ENCODE results near the gene KDELR1.

KDELR1 gene

GRCh38 chr19:48391100-48392005, at the start of gene KDELR1:
KDELR1 (minus strand) TSS chr19:48391551; CDS start chr19:48391358, 193 bp downstream.
- no peak for DNase-seq (ENCODE audit: low read depth)

DNA sequence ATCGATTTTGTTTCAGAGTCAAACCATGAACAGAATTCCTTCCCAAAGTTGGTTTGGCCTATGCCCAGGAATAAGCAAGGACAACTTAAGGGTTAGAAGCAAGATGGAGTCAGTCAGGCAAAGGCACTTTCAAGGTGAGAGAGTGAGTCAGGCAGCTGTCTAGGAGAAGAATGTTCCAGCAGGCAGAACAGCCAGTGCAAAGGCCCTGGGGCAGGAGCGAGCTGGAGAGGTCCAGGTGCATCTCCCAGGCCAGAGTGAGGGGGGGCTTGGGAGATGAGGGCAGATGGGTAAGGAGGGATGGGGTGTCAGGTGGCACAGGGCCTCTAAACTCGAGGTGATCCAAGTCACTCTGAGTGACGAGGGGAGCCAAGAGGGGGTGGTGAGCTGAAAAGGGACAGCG, 45.2 kb upstream of the KDELR1 start:
- no peak for DNase-seq (ENCODE audit: low read depth)

- no peak for DNase-seq (ENCODE audit: low read depth)
These were observed 42.0 kb upstream of the KDELR1 start for GRCh38 chr19:48433337-48433736.

DNA sequence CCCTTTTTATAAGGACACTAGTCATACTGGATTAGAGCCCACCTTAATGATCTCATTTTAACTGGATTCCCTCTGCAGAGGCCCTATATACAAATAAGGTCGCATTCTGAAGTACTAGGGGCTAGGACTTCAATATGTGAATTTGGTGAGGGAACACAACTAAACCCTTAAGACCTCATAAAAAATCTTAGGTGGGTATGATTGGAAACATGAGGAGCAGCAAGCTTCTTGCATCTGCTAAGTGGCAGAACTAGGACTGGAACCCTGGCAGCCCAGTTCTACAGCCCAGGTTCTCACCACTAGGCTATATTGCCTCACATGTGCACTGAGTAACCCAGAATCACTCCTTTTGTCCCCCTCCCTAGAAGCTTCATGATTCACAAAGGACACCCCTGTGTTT, 37.3 kb upstream of the KDELR1 start:
- no peak for DNase-seq (ENCODE audit: low read depth)

DNA sequence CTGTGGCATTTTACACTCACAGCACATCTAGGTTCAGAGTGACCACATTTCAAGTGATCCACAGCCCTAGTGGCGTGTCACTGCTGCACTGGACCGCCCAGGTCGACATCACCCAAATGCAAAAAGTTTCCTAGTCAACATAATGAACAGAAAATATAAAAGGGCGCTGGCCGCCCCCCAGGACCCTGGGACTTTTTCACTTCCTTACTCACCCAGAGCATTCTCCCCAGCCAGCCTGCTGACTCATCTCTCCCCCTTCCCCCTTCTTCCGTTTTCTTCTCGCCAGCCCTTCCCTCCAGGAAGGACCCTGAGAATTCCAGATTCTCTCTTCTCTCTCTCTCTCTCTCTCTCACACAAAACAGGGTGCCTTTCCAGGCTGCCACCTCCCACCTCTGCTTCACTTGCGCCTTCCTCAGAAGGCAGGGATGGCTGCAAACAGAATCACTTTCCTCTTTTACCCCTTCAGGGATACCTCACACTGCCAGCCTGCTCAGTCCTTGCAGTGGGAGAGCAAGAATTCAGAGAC, 33.4 kb upstream of the KDELR1 start:
- no peak for DNase-seq (ENCODE audit: low read depth)

DNA sequence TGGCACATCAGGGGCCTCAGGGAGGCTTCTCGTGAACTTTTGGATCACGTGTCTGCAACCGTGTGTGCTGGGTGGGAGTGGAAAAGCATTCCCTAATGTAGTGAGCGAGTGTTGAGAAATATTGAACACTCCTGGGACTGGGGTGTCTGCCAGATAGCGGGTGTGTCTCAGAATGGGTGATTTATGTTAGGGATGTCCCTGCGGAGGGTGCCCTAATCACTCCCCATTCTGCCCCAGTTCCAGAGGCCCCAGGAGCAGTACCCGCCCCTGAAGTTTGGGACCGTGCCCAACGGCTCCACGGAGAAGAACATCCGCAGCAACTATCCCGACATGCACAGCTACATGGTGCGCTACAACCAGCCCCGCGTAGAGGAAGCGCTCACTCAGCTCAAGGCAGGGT, 30.2 kb upstream of the KDELR1 start:
- DNase-seq (ENCODE audit: low read depth): no peak

DNA sequence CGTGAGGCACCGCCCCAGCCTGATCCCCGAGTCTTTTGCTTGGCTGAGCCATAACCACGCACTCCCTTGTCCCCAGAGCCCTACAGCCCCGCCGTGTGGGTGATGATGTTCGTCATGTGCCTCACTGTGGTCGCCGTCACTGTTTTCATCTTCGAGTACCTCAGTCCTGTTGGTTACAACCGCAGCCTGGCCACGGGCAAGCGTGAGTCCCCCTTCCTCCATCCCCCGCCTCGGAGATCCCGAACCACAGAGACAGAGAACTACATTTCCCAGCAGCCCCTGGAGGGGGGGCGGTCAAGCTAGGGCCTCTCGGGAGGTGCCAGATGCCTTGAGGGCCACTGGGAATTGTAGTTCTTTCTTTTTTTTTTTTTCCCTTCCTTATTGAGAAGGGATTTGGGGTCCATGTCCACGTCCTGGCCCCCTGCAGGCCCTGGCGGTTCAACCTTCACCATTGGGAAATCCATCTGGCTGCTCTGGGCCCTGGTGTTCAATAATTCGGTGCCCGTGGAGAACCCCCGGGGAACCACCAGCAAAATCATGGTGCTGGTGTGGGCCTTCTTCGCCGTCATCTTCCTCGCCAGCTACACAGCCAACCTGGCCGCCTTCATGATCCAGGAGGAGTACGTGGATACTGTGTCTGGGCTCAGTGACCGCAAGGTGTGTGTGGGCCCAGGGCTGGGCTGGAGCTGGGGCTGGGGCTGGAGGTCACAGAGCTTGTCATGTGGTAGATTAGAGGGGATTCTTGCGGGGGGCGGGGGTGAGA, 28.0 kb upstream of the KDELR1 start:
- no peak for DNase-seq (ENCODE audit: low read depth)

DNA sequence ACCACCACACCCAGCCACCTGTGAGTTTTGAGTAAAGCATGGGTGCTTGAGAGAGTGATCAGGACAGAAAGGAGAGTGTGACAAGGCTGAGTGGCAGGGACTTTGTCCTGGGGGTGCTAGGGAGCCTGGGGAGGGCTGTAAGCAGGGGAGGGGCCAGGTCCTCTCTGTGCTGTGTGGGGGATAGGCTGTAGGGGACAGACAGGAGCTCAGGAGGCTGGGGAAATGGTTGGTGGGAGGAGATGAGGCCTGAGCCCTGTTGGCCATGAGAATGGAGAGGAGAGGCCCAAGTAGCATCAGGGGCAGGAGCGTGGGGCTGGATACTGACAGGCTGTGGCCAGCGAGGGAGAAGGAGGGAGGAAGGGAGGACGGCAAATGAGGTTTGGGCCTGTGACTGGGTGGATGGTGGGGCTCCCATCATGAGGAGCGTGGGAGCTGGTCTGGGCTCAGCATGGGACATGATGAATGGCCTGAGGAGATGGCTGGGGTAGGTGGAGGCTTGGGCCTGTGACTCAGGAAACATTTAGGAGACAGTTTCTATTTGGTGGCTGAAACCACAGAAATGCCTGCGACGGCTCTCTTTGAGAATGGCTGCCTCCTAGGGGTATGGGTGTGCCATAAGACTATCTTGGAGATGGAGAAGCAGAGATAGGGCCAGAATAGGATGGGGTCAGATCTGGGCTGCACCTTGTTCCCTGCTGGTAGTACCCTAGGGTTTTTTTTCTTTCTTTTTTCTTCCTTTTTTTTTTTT, 27.1 kb upstream of the KDELR1 start:
- DNase-seq (ENCODE audit: low read depth): no peak

- no peak for DNase-seq (ENCODE audit: low read depth)
These were observed 26.1 kb upstream of the KDELR1 start for GRCh38 chr19:48417421-48417820.

- no peak for DNase-seq (ENCODE audit: low read depth)
These were observed 24.5 kb upstream of the KDELR1 start for GRCh38 chr19:48415806-48416221.

DNA sequence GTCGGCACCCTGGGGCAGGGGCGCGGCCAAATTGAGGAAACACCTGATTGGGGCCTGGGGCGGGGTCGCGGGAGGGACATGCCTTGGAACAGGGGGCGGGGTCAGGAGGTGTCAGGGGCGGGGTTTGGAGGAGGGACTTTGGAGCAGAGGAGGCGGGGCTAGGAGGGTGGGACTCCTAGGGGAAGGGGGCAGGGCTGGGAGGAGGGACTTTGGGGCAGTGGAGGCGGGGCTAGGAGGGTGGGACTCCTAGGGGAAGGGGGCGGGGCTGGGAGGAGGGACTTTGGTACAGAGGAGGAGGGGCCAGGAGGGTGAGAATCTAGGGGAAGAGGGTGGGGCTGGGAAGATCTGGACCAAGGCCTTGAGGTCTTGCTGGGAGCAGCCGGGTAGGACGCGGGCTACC, 24.0 kb upstream of the KDELR1 start:
- no peak for DNase-seq (ENCODE audit: low read depth)

- no peak for DNase-seq (ENCODE audit: low read depth)
These were observed 22.7 kb upstream of the KDELR1 start for GRCh38 chr19:48413879-48414587.

DNA sequence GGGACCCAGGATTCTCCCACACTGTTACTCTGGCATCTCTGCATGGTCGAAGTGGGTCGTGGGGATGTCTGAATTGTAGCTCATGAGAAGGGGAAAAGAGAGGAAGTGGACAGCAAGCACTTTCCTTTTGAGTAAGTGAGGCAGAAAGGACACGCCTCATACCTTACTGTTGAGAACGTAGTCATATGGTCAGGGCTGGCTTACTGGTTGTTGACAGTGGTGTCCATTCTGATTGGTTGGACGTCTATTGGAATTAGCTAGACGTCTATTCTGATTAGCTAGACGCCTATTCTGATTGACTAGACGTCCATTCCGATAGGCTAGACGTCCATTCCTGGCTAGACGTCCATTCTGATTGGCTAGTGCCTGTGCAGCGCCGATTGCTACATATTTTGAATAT, 14.5 kb upstream of the KDELR1 start:
- DNase-seq (ENCODE audit: low read depth): no peak

DNA sequence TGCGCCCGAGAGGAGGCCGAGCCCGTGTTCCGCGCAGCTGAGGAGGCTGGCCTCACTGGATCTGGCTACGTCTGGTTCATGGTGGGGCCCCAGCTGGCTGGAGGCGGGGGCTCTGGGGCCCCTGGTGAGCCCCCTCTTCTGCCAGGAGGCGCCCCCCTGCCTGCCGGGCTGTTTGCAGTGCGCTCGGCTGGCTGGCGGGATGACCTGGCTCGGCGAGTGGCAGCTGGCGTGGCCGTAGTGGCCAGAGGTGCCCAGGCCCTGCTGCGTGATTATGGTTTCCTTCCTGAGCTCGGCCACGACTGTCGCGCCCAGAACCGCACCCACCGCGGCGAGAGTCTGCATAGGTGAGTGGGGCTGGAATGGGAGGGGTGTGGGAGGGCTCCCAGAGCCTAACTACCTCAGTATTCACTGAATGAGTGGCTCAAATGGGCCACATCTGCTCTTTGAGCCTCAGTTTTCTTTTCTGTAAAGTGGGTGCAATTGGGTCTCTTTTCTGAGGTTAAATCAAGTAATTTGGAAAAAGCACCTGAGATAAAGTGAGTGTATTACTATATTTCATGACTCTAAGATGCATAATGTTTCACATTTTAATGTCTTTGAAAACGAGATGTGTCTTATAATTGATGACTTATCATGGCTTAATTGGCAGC, 13.8 kb upstream of the KDELR1 start:
- no peak for DNase-seq (ENCODE audit: low read depth)

GRCh38 chr19:48403606-48404005, 12.3 kb upstream of the KDELR1 start:
- DNase-seq (ENCODE audit: low read depth): no peak

DNA sequence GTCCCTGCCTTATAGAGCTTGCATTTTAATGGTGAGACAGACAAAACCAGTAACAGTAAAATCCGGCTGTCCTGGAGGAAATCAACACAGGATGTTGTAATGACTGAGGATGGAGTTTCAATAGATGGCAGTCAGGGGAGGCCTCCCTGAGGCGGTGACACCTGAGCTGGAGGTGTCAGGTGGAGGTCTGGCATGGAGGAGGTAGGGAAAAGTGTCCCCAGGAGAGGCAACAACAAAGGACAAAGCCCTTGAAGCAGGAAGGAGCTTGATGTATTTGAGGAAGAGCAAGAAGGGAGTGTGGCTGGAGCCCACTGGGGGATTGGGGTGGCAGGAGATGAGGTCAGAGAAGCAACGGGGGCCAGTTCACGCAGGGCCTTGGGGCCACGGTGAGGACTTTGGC, 9.9 kb upstream of the KDELR1 start:
- DNase-seq (ENCODE audit: low read depth): no peak

DNA sequence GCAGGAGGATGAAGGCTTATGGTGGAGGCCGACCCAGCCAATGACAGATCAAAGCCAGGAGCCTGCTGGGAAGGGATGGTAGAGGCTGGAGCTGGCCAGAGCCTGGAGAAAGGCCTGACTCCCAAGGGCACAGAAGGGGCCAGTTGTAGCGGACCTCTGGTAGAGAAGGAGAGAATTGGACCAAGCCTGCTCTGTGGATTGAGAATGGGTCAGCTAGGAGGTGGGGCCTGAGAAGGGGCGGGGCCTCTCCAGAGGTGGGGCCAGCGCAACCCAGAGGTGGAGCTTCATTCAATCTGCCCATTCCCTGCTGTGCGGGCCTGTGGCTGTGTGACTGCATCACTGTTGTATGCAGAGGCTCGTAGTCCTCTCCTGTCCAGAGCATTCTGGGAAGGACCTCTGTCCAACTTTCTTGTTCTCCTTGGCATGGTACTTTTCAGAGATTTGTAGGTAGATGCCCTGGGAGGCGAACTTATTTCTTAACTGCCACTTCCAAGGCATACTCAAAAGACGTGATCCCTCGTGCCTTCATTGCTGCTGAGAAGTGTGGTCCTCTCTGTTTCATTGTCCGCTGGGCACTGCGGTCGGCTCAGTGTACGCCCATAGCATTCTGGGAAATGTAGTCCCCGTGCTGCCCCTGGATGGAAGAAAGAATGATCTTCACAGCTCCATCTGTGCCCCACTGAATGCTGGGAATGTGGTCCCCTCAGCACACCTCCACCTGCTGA, 8.8 kb upstream of the KDELR1 start:
- DNase-seq (ENCODE audit: low read depth): no peak

GRCh38 chr19:48398375-48399235, 7.3 kb upstream of the KDELR1 start:
- DNase-seq (ENCODE audit: low read depth): peak; percentile 80

- no peak for DNase-seq (ENCODE audit: low read depth)
These were observed 6.7 kb upstream of the KDELR1 start for GRCh38 chr19:48398102-48398374.
